Measurements from ENCODE around the gene KCNJ1. TPM values are rescaled to one million over a fixed set of nuclear protein-coding genes. Genes with fewer than 3 reads are reported as not detected.

KCNJ1 gene
- total RNA-seq, 1 donor from 2014 or later = under 0.01 TPM

DNA sequence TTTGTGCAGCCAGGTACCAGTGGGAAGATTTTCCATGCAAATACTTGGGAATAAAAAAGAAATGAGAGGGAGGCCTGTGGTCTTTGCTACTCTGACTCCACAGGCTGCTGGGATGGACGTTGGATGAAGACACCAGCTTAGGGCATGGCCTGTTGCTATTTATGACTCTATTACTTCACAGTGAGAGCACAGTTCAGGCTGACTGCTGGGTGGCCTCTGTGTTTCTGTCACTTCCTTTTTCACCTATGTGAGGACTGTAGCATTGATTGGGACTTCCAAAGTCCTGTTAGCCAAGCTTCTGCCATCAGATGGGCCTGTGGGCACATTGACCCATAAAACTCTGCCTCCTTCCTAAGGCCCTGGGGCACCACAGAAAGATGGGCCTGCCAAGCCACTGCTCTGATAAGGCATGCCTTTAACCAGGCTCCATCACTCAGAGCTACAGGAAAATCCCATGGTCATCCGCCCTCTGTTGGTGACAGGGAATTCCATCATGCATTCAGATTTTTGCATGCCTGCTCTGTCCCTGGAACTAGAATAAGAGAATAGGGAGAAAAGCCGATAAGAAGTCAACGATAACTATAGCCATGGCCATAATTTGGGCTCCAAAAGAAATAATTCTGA, 64.6 kb downstream of the KCNJ1 start:
- DNase-seq (ENCODE audit: low read depth) = peak; percentile 33
- H3K4me3 ChIP-seq (ENCODE audit: low read depth, low read length) = no peak overlapping the region
- TF ChIP-seq, protein P1, sequence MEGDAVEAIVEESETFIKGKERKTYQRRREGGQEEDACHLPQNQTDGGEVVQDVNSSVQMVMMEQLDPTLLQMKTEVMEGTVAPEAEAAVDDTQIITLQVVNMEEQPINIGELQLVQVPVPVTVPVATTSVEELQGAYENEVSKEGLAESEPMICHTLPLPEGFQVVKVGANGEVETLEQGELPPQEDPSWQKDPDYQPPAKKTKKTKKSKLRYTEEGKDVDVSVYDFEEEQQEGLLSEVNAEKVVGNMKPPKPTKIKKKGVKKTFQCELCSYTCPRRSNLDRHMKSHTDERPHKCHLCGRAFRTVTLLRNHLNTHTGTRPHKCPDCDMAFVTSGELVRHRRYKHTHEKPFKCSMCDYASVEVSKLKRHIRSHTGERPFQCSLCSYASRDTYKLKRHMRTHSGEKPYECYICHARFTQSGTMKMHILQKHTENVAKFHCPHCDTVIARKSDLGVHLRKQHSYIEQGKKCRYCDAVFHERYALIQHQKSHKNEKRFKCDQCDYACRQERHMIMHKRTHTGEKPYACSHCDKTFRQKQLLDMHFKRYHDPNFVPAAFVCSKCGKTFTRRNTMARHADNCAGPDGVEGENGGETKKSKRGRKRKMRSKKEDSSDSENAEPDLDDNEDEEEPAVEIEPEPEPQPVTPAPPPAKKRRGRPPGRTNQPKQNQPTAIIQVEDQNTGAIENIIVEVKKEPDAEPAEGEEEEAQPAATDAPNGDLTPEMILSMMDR (IDR thresholded peaks at IDR 0.05; ENCODE audit: insufficient read depth, low read length, severe bottlenecking) = peak; percentile 57
- FAIRE-seq = no peak
- H3K36me3 ChIP-seq (ENCODE audit: control insufficient read depth, insufficient read depth, low read length) = peaks cover 1% of the 10 kb centered on the region
- H3K27me3 ChIP-seq (ENCODE audit: control insufficient read depth, insufficient read depth, low read length) = no peaks in the 10 kb centered on the region

DNA sequence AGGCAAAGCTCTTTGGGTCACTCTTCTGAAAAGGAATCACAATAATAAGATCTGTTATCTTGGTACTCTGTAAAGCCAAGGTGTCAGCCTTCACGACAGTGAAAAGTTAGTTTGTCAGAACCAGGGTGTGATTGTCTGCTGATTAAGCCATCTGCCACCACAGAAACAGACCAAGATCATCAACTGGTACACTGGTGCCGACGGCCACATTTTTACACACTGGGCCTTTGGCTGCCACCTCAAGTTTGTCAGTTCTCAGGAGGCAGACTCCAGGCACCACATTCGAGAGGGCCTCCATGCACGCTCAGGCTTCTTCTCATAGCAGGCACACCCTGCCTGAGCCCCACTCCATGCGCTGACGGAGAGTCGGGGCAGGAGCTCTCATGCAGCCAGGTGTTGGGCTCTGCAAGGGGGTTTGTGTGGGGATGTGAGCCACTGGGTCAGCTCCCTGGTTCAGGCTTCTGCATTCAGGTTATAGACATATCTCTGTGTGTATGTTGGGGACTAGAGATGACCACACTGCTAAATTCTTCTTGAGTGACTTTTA, 66.2 kb downstream of the KCNJ1 start:
- no peak overlapping the region for H3K4me3 ChIP-seq (ENCODE audit: low read depth, low read length)
- no peaks in the 10 kb centered on the region for H3K27me3 ChIP-seq (ENCODE audit: control insufficient read depth, insufficient read depth, low read length)
- FAIRE-seq (peak; percentile 82), DNase-seq (ENCODE audit: low read depth) (no peak)
- peaks cover 1% of the 10 kb centered on the region for H3K36me3 ChIP-seq (ENCODE audit: control insufficient read depth, insufficient read depth, low read length)
- TF ChIP-seq, protein P1 (IDR thresholded peaks at IDR 0.05; ENCODE audit: insufficient read depth, low read length, severe bottlenecking) = no peak

DNA sequence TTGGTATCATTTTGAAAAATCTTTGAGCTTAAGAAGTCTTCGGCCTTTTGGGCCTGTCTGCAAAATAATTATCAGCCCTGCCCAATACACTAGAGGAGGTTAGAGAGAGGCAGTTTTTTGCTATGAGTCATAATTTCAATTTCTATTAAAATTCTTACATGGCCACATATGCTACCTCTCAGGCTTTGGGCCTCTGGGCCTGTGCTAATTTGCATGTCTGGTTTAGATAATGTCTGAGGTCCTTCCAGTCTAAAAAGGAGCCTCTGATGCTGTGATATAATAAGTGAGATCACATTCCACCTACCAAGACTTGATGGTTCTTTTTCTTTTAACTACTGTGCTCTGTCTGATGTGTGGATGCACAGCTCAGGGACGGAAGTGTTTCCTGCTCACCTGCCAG, 70.8 kb downstream of the KCNJ1 start:
- DNase-seq (ENCODE audit: low read depth) = no peak
- no peak for FAIRE-seq
- no peaks in the 10 kb centered on the region for H3K27me3 ChIP-seq (ENCODE audit: control insufficient read depth, insufficient read depth, low read length)
- no peaks in the 10 kb centered on the region for H3K36me3 ChIP-seq (ENCODE audit: control insufficient read depth, insufficient read depth, low read length)
- TF ChIP-seq, protein P1 (IDR thresholded peaks at IDR 0.05; ENCODE audit: insufficient read depth, low read length, severe bottlenecking) = no peak
- no peak overlapping the region for H3K4me3 ChIP-seq (ENCODE audit: low read depth, low read length)

DNA sequence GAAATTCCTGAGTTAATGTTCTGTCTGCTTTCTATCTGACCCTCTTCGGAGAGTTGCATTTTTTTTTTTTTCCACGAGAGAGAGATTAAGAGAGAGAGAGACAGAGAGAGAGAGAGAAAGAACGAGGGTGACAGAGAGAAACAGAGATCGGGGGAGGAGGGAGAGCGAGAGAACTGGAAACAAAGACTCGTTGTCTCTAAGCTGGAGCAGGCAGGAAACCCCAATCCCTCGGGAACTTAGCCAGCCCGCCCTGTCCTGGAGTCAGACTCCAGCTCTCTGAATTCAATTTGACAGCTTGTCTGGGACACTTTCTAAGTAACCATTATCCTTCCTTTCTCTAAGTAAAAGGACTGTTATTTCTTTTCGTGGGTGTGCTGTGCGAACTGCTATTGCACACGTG, 76.9 kb downstream of the KCNJ1 start:
- FAIRE-seq = no peak
- H3K4me3 ChIP-seq (ENCODE audit: low read depth, low read length) = no peak overlapping the region
- TF ChIP-seq, protein P1 (IDR thresholded peaks at IDR 0.05; ENCODE audit: insufficient read depth, low read length, severe bottlenecking) = no peak

DNA sequence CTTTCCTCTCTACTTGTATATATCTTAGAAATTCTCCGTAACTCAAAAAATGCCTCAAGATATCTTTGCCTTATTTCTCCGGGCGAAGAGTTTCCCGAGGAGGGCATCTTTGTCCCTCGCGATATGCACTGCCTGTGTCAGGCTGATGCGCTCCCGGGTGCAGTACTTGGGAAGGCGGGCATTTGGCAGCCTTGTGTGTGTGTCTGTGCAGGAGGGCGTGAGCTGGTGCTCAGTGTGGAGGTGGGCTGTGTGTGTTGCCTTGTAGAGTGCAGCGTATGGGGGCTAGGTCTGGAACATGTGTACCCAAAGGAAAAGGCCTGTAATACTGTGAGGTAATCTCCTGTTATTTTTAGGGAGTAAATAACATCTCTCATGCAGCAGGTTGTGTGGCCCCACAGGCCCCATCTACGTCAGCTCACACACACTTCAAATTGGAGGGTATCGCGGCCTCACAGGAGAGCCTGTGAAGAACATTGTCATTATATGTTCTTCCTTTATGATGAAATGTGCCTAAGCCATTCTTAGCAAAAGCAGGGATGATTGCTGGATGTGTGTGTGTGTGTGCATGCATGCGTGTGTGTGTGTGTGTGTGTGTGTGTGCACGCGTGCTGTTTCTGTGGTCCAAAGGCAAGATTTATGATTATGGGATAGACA, 77.5 kb downstream of the KCNJ1 start:
- FAIRE-seq (no peak), DNase-seq (ENCODE audit: low read depth) (no peak)
- TF ChIP-seq, protein P1 (IDR thresholded peaks at IDR 0.05; ENCODE audit: insufficient read depth, low read length, severe bottlenecking) = no peak
- H3K27me3 ChIP-seq (ENCODE audit: control insufficient read depth, insufficient read depth, low read length) = no peaks in the 10 kb centered on the region
- H3K36me3 ChIP-seq (ENCODE audit: control insufficient read depth, insufficient read depth, low read length) = peaks cover 1% of the 10 kb centered on the region
- H3K4me3 ChIP-seq (ENCODE audit: low read depth, low read length) = no peak overlapping the region

More for the DNA sequence above, 76.9 kb downstream of the KCNJ1 start:
- DNase-seq (ENCODE audit: low read depth) = no peak
- H3K36me3 ChIP-seq (ENCODE audit: control insufficient read depth, insufficient read depth, low read length) = peaks cover 1% of the 10 kb centered on the region
- no peaks in the 10 kb centered on the region for H3K27me3 ChIP-seq (ENCODE audit: control insufficient read depth, insufficient read depth, low read length)

Other genes with a start within 250 kb of the KCNJ1 start
- gene FLI1, start 173.2 kb downstream of the KCNJ1 start, total RNA-seq = 2.7 and 3.9 TPM in 2 replicates
- 13.2 and 15.5 TPM in 2 replicates for gene KCNJ5, start 24.1 kb upstream of the KCNJ1 start, total RNA-seq
- 1.3 and 4.6 TPM in 2 replicates for gene TP53AIP1, start 75.6 kb upstream of the KCNJ1 start, total RNA-seq

All from bronchial epithelial cell (primary cell).